ENCODE data around the gene GCNT1. TPM values are rescaled to one million over a fixed set of nuclear protein-coding genes. Genes with fewer than 3 reads are reported as not detected.
A peak's percentile ranks its signal among the peaks of the same experiment; 100 is the strongest.
"Not testable (repeated sequence)": the region's sequence is repeated elsewhere in the genome, so short reads cannot be mapped to it uniquely, and the experiment has no call there.

The GCNT1 gene
- total RNA-seq: 0.70 and 2.2 TPM in 2 replicates
- 5.7 TPM for polyA plus RNA-seq (2012)

DNA sequence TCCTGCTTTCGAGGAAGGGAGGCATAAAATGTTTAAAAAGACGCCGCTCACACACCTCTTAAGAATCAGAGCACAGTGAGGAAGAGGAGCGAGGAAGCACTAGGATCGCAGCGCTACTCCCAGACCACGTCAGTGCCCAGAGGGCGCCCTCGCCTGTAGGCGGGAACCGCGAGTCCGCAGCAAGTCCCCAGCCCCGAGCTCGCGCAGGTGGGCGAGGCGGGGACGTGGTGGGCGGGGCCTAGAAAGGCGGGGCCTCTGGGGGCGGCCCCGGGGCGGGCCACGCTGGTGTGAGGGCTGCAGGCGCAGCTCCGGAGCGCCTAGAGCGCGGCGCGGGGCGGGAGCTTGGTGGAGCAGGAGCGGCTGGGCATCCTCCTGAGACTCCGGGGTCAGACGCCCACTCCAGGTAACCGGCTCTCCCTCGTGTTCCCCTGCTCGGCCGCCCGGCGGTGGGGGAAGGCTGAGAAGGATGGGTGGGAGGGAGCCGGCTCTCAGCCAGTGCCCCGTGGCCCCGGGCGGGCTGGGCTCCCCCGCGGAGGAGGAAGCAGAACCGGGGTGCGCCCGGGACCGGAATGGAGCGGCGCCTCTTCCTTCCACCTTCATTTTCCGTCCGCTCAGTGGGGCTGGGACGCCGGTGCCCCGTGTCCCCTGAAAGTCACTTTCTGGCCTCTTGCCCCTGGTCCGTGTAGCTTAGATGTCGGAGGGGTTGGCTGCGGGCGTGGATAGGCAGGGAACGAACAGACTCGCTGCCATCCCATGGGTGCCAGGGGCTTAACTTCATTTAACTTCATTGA is at the start of gene GCNT1:
Gene GCNT1, plus strand, starts transcription at position 280 of the 791 bp plus-strand sequence. CDS start 43,200 bp downstream, outside the sequence.
- DNase-seq (ENCODE audit: low read depth): peak; percentile 64

DNA sequence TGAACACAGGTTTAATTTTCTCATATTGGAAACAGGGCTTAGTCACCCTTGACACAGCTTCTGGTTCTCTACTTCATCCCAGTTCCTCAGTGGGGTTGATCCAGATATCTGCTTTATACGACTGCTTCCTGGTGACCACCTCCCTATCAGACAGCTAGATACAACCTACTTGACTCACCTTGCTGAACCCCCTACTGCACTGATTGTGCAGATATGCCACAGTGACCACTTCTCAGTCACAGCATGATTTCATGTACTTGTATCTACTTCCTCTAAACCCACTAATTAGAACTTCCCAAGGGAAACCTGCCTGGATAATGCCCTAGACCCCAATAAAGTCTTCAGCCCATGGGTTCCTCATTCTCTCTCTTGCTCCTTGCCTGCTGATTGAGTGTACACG is 46.3 kb upstream of the GCNT1 start:
- DNase-seq (ENCODE audit: low read depth): no peak

DNA sequence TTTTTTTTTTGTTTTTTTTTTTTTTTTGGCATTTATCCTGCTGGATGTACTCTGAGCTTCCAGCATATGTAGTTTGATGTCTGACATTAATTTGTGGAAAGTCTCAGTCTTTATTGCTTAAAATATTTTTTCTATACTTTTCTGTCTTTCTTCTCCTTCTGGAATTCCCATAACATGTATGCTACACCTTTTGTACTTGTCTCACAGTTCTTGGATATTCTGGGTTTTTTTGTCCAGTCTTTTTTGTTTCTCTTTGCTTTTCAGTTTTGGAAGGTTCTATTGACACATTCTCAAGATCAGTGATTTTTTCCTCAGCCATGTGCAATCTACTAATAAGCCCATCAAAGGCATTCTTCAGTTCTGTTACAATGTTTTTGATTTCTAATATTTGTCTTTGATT is 45.3 kb upstream of the GCNT1 start:
- DNase-seq (ENCODE audit: low read depth): no peak

DNA sequence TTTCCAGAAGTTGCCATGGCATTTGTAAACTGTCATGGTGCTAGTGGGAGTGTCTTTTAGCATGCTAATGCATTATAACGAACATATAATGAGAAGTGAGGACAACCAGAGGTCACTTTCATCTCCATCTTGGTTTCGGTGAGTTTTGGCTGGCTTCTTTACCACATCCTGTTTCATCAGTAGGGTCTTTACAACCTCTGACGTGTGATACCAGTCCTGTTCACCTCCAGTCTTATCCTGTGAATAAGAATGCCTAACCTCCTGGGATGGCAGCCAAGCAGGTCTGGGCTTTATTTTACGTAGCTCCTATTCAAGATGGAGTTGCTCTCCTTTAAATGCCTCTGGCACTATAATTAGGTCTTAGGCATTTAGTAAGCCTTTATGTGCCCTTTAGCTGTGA is 44.3 kb upstream of the GCNT1 start:
- DNase-seq (ENCODE audit: low read depth): no peak

DNA sequence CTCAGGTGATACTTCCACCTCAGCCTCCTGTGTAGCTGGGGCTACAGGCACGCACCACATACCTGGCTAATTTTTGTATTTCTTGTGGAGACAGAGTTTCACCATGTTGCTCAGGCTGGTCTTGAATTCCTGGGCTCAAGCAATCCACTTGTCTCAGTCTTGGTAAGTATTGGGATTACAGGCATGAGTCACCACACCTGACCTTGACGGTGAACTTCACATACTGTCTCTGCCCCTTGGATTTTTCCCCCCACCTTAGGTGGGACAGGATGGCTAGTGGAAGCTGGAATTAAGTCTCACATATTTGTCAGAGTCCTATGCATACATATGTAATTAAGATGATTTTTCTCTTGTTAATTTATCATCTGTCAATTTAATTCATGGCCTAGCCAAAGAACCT is 43.8 kb upstream of the GCNT1 start:
- no peak for DNase-seq (ENCODE audit: low read depth)

DNA sequence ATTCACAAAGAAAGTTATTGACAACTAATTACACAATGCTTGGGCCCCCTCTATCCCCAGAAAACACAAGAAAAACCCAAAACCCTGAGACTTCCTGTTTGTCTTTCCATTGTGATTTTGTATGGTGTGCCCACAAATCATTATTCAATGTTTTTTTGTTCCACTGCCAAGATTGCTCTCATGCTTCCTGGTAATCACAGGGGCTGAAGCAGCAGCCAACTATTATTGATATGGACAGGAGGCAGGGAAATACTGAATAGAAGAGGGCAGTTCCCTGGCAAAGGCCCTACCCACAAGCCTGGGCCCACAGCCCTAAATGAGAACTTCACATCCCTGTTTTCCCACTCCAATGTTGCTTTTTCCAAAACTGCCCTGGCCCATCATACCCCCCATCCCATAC is 43.3 kb upstream of the GCNT1 start:
- DNase-seq (ENCODE audit: low read depth): peak; percentile 34

DNA sequence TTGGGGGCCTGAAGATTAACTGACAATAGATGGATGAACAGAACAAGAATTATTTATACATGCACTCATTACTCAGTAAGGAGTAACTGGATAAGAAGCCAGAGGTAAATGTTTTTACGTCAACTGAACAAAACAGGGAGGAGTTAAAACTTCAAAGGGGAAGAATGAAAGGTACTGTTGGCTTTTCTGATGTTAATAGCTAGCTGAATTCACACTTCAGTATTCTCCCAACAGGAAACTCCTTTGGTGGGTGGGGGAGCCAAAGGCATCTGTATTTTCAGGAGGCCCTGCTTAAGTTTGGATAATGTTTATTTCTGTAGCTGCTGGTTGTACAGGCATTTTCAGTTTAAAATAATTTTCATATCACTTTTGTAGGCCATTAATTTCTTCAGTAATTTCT is 41.6 kb upstream of the GCNT1 start:
- DNase-seq (ENCODE audit: low read depth): no peak

DNA sequence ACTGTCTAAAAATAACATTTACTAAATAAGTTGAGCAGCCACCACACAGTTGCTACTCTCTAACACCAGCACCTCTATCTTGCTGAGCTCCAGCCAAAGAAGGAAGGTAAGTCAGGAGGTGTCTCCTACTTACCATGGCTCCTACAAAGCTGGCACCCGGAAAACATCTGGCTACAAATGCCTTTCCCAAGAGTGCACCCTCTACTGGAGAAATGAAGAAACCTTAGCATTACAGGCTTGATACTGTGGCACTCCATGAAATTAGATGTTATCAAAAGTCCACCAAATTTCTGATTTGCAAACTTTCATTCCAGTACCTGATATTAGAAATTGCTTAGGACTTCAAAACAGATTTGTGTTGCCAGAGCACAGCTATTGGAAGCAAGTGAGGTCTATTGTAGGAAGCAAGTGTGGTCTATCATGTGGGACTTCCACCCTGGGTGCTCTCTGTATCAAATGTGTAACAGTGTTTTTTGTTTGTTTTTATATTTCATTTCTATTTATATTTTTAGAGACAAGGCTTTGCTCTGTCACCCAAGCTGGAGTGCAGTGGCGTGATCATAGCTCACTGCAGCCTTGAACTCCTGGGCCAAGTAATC is 39.1 kb upstream of the GCNT1 start:
- peak; percentile 29 for DNase-seq (ENCODE audit: low read depth)

DNA sequence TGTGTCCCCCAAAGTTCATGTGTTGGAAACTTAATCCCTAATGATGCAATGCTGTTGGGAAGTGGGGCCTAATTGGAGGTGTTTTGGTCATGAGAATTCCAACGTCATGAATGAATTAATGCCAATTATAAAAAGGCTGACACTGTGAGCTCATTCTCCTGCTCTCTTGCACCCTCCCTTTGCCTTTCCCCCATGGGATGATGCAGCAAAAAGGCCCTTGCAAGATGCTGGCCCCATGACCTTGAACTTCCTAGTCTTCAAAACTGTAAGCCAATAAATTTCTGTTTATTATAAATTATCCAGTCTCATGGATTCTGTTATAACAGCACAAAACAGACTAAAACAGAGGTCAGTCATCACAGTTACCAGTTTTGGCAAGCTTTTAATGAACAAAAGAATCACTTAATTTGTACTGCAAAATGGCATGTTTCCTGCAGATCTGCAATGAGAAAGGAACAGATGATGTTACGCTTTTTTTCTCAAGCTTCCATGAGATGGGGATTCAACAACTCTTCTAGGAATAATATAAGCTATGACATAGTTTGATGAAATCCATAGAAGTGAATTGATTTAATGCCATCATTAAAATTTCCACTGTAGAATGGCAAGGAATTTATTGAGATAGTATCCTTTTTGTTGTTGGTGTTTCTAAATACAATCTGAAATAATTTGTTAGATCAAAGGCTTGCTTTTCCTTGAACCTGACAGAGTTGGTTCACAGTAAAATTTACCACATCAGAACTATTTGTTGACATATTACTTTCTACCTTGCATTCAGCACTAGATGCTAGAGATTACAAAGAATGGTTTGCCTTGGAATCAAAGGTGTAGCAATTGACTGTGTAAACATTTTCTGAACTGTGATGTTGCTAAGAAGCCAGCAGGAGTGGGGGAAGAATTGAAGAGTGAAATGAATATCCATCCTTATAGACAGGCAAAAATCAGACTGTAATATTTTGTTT is 35.5 kb upstream of the GCNT1 start:
- no peak for DNase-seq (ENCODE audit: low read depth)

DNA sequence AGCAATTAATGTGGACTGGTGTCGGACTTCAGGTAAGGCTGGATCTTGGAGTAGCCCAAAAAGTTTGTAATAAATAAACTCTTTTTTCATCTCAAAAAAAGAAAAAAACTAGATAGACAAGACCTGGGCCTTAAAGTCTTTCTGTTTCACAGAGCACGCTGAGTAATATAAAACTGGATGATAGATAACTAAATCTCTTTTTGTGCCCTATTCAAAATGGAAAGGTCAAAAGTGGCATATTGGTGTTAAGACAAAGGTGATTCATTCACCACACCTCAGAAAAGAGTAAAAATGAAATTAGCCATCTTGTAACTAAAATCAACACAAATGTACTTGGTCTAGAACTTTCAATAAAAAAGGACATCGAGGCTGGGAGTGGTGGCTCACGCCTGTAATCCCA is 34.5 kb upstream of the GCNT1 start:
- DNase-seq (ENCODE audit: low read depth): no peak

DNA sequence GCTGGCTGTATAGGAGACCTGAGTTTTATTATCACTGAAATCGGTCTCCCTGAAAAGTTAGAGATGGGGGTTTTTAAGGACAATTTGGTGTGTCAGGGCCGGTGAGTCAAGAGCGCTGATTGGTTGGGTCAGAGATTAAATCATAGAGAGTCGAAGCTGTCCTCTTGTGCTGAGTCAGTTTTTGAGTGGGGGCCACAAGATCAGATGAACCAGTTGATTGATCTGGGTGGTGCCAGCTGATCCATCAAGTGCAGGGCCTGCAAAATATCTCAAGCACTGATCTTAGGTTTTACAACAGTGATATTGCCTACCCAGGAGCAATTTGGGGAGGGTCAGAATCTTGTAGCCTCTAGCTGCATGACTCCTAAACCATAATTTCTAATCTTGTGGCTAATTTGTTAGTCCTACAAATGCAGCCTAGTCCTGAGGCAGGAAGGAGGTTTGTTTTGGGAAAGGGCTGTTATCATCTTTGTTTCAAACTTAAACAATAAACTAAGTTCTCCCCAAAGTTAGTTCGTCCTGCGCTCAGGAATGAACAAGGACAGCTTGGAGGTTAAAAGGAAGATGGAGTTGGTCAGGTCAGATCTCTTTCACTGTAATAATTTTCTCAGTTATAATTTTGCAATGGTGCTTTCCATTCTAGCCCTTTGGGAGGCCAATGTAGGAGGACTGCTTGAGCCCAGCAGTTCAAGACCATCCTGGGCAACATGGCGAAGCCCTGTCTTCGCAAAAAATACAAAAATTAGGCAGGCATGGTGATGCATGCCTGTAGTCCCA is 33.1 kb upstream of the GCNT1 start:
- DNase-seq (ENCODE audit: low read depth): no peak

DNA sequence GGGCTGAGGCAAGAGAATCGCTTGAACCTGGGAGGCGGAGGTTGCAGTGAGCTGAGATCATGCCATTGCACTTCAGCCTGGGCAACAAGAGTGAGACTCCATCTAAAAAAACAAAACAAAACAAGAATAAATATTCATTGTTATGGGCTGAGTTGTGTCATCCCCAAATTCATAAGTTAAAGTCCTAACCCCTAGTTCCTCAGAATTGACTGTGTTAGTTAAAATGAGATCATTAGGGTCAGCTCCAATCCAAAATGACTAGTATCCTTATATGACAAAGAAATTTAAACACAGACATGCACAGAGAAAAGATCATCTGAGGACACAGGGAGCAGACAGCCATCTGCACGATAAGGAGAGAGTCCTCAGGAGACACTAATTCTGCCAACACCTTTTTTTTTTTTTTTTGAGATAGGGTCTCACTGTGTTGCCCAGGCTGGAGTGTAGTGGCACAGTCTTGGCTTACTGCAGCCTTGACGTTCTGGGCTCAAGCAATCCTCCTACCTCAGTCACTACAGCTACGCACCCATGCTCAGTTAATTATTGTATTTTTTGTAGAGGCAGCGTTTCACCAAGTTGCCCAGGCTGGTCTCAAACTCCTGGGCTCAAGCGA is 32.1 kb upstream of the GCNT1 start:
- no peak for DNase-seq (ENCODE audit: low read depth)

DNA sequence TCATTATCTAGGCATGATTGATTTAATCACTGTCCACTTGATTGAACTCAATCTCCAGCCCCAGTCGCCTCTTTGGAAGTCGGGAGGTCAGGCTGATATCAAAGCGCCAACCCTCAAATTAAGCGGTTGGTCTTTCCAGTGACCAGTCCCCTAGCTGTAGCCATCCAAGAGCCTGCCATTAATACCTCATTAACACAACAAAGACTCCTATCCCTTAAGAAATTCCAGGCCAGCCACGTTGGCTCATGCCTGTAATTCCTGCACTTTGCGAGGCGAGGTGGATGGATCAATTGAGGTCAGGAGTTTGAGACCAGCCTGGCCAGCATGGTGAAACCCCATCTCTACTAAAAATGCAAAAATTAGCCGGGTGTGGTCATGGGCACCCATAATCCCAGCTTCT is 27.4 kb upstream of the GCNT1 start:
- DNase-seq (ENCODE audit: low read depth): no peak

DNA sequence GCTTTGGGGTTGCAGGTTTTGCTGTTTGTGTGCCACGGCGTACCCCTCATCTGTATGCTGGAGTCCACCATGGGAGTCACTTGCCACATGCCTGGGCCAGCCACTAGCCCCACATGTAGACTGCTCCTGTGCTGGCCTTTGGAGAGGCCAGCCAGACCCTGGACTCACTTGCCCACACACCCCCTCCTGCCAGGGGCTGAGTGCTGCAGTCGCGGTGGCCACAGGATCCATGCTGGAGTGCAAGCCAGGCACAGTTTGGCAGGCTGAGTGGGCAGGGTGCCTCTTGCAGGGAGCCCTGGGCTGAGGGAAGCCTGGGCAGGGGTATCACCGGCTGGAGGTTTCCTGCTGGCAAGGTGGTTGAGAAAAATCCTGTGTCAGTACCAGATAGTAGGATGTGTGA is 25.6 kb upstream of the GCNT1 start:
- DNase-seq (ENCODE audit: low read depth): no peak

DNA sequence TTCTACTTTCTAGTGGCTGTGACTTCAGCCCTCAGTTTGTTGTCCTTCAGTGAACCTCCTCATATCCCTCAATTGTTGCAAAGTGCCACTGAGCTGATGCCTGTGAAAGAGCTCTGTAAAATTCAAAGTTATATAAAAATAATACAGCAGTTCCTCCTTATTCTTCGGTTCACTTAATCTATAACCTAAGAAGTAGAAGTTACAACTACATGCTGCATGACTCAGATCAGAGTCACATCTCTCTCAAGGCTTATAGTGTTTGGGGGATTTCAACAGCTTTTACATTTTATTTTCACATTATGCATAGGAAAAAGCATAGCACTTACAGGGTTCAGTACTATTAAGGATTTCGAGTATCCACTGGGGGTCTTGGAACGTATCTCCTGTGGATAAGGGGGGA is 25.1 kb upstream of the GCNT1 start:
- no peak for DNase-seq (ENCODE audit: low read depth)

DNA sequence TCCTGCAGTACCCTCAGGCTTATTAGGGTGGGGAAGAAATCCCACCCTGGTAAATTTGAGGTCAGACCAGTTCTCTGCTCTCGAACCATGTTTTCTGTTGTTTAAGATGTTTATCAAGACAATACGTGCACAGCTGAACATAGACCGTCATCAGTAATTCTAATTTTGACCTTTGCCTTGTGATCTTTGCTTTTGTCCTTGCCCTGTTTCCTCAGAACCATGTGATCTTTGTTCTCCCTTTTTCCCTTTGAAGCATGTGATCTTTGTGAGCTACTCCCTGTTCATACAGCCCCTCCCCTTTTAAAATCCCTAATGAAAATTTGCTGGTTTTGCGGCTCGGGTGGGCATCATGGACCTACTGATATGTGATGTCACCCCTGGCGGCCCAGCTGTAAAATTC is 24.1 kb upstream of the GCNT1 start:
- DNase-seq (ENCODE audit: low read depth): not testable (repeated sequence)

DNA sequence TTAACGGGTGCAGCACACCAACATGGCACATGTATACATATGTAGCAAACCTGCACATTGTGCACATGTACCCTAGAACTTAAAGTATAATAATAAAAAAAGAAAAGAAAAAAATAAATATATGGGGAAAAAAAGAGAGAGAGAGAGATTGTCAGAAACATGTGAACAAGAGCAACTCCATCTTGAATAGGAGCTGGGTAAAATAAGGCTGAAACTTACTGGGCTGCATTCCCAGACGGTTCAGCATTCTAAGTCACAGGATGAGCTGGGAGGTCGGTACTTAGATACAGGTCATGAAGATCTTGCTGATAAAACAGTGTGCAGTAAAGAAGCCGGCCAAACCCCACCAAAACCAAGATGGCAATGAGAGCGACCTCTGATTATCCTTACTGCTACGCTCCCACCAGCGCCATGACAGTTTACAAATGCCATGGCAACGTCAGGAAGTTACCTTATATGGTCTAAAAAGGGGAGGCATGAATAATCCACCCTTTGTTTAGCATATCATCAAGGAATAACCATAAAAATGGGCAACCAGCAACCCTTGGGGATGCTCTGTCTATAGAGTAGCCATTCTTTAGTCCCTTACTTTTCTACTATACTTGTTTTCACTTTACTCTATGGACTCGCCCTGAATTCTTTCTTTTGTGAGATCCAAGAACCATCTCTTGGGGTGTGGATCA is 21.8 kb upstream of the GCNT1 start:
- DNase-seq (ENCODE audit: low read depth): not testable (repeated sequence)

DNA sequence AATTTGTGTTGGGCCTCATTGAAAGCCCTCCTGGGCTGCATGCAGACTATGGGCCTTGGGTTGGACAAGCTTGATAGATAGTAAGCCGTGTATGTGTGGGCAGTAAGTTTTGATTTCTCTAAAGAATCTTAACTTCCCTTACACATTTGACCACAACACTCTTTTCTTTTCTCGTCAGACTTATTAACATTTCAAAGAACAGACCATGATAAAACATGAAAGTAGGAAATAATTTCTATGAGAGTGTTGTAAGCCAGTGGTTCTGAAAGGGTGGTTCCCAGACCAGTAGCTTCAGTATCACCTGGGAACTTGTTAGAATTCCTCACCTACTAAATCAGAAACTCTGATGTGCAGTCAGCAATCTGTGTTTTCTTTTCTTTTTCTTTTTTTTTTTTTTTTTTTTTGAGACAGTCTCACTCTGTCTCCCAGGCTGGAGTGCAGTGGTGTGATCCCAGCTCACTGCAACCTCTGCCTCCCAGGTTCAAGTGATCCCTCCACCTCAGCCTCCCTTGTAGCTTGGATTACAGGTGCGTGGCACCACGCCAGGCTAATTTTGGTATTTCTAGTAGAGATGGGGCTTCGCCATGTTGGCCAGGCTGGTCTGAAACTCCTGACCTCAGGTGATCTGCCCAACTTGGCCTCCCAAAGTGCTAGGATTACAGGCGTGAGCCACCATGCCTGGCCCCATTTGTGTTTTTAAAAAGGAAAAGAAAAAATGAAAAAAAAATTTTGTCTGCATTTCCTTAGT is 20.0 kb upstream of the GCNT1 start:
- DNase-seq (ENCODE audit: low read depth): no peak

Data from myocyte (in vitro differentiated cells).